ENCODE results near the gene HUWE1. TPM values are rescaled to one million over a fixed set of nuclear protein-coding genes. Genes with fewer than 3 reads are reported as not detected.
A peak's percentile ranks its signal among the peaks of the same experiment; 100 is the strongest.

Gene HUWE1
- total and polyA plus RNA-seq, 10 donors: 19.1 to 204 (median 136) TPM

DNA sequence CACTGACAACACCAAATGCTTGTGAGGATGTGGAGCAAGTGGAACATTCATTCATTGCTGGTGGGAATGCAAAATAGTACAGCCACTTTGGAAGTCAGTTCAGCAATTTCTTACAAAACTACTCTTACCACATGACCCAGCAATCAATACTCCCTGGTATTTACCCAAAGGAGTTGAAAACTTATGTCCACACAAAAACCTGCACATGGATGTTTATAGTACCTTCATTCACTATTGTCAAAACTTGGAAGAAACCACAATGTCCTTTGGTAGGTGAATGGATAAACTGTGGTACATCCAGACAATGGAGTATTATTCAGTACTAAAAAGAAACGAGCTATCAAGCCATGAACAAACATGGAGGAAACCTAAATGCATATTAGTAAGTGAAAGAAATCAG is 27.5 kb downstream of the HUWE1 start:
- intact Hi-C loops (cut with DNase I; ENCODE audit: low total_unique reads): no loop called here
- no peak overlapping the region for H3K27ac ChIP-seq
- H3K9me3 ChIP-seq: no peaks in the 10 kb centered on the region
- peaks cover 0 to 24% (median 5%) of the 10 kb centered on the region in 6 donors for H3K36me3 ChIP-seq
- TF ChIP-seq POLR2AphosphoS5 (IDR thresholded peaks at IDR 0.05) (no peak), POLR2A (IDR thresholded peaks at IDR 0.05) (no peak)
- TF ChIP-seq, protein P1, sequence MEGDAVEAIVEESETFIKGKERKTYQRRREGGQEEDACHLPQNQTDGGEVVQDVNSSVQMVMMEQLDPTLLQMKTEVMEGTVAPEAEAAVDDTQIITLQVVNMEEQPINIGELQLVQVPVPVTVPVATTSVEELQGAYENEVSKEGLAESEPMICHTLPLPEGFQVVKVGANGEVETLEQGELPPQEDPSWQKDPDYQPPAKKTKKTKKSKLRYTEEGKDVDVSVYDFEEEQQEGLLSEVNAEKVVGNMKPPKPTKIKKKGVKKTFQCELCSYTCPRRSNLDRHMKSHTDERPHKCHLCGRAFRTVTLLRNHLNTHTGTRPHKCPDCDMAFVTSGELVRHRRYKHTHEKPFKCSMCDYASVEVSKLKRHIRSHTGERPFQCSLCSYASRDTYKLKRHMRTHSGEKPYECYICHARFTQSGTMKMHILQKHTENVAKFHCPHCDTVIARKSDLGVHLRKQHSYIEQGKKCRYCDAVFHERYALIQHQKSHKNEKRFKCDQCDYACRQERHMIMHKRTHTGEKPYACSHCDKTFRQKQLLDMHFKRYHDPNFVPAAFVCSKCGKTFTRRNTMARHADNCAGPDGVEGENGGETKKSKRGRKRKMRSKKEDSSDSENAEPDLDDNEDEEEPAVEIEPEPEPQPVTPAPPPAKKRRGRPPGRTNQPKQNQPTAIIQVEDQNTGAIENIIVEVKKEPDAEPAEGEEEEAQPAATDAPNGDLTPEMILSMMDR (IDR thresholded peaks at IDR 0.05 in 8 of 11, conservative IDR thresholded peaks at IDR 0.05 in 3 of 11): no peak
- H3K4me3 ChIP-seq: no peak overlapping the region
- no peak for DNase-seq
- H3K4me1 ChIP-seq: peaks cover 0 to 17% (median 0%) of the 10 kb centered on the region in 6 donors
- H3K27me3 ChIP-seq (replicated peaks in 1 of 7): no peaks in the 10 kb centered on the region
- WGBS, 5 donors: 85 to 100% (median 96%) methylated on average over 1 of the region's 1 CpG

DNA sequence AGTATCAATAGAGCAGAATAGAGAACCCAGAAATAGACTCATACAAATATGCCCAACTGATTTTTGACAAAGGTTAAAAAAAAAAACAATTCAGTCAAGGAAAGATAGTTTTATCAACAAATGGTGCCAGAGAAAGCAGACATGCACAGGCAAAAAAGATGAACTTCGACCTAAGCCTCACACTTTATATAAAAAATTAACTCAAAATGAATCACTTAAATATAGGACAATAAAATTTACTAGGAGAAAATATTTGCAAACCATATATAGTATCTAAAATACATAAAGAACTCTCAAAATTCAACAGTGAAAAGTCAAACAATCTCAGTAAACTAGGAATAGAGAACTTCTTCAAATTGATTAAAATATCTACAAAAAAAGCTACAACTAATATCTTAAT is 29.7 kb downstream of the HUWE1 start:
- no peak for TF ChIP-seq POLR2A (IDR thresholded peaks at IDR 0.05)
- no peak for TF ChIP-seq POLR2AphosphoS5 (IDR thresholded peaks at IDR 0.05)
- TF ChIP-seq, protein P1 (IDR thresholded peaks at IDR 0.05 in 8 of 11, conservative IDR thresholded peaks at IDR 0.05 in 3 of 11): no peak
- no peak overlapping the region for H3K27ac ChIP-seq
- peaks cover 0 to 23% (median 0%) of the 10 kb centered on the region in 6 donors for H3K4me1 ChIP-seq
- 48 to 93% (median 88%) methylated on average over 1 of the region's 1 CpG for WGBS, 5 donors
- H3K27me3 ChIP-seq (replicated peaks in 1 of 7): no peaks in the 10 kb centered on the region
- H3K4me3 ChIP-seq: no peak overlapping the region
- intact Hi-C loops (cut with DNase I; ENCODE audit: low total_unique reads): no loop called here
- DNase-seq: no peak
- peaks cover 0 to 31% (median 10%) of the 10 kb centered on the region in 6 donors for H3K36me3 ChIP-seq
- no peaks in the 10 kb centered on the region for H3K9me3 ChIP-seq

DNA sequence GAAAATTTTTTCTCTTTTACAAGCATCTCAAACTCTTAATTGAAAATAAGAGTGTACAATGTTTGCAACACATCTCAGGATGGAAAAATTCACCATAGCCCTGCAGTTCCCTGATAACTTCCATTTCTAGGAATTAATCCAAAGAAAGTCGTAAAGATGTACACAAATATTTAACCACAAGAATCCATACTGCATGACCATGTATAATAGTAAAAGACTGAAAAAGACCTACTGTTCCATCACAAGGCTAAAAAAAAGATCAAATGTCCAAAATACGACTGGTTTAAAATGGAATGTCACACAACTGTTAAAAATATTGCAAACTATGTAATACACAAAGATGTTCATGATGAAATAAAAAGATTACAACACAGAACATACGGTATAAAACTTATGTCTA is 32.1 kb downstream of the HUWE1 start:
- H3K36me3 ChIP-seq: peaks cover 0 to 56% (median 21%) of the 10 kb centered on the region in 6 donors
- peaks cover 0 to 23% (median 0%) of the 10 kb centered on the region in 6 donors for H3K4me1 ChIP-seq
- H3K27me3 ChIP-seq (replicated peaks in 1 of 7): no peaks in the 10 kb centered on the region
- no peak for DNase-seq
- intact Hi-C loops (cut with DNase I; ENCODE audit: low total_unique reads): no loop called here
- H3K27ac ChIP-seq: no peak overlapping the region
- WGBS, 5 donors: 52 to 81% (median 60%) methylated on average over 3 of the region's 3 CpGs
- no peak overlapping the region for H3K4me3 ChIP-seq
- no peak for TF ChIP-seq POLR2AphosphoS5 (IDR thresholded peaks at IDR 0.05)
- TF ChIP-seq, protein P1 (IDR thresholded peaks at IDR 0.05 in 8 of 11, conservative IDR thresholded peaks at IDR 0.05 in 3 of 11): no peak
- no peak for TF ChIP-seq POLR2A (IDR thresholded peaks at IDR 0.05)
- H3K9me3 ChIP-seq: no peaks in the 10 kb centered on the region

DNA sequence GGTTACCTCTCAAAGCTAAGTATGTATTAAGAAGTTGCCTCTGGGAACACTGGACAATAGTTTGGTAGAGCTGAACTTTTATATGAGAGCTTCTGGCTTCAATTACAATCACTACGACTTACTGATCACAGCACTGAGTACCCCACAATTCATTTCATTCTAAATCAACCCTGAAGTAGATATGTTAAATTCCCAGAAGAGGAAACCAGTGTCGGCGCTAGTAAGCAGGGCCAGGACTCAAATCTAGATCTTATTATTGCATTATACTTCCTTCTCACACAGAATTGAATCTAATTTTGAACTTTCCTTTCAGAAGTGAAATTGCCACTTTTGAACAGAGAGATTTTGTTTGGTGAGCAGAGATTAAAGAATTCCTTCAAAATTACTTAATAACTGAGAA is 41.8 kb downstream of the HUWE1 start:
- Histone ChIP-seq H3K4me1 (no peaks in the 10 kb centered on the region), H3K27me3 (replicated peaks in 1 of 7) (no peaks in the 10 kb centered on the region), H3K4me3 (no peak overlapping the region), H3K9me3 (no peaks in the 10 kb centered on the region), H3K36me3 (peaks cover 0 to 100% (median 46%) of the 10 kb centered on the region in 6 donors), H3K27ac (peak overlapping the region in 1 of 8 donors; percentile 14)
- no peak for DNase-seq
- intact Hi-C loops (cut with DNase I; ENCODE audit: low total_unique reads): no loop called here
- WGBS, 5 donors: 67 to 94% (median 79%) methylated on average over 2 to 3 of the region's 3 CpGs
- TF ChIP-seq, protein P1 (IDR thresholded peaks at IDR 0.05 in 8 of 11, conservative IDR thresholded peaks at IDR 0.05 in 3 of 11): no peak
- TF ChIP-seq POLR2A (IDR thresholded peaks at IDR 0.05): no peak
- TF ChIP-seq POLR2AphosphoS5 (IDR thresholded peaks at IDR 0.05): no peak
